ENCODE results near the gene HMGB1.

Gene HMGB1

DNA sequence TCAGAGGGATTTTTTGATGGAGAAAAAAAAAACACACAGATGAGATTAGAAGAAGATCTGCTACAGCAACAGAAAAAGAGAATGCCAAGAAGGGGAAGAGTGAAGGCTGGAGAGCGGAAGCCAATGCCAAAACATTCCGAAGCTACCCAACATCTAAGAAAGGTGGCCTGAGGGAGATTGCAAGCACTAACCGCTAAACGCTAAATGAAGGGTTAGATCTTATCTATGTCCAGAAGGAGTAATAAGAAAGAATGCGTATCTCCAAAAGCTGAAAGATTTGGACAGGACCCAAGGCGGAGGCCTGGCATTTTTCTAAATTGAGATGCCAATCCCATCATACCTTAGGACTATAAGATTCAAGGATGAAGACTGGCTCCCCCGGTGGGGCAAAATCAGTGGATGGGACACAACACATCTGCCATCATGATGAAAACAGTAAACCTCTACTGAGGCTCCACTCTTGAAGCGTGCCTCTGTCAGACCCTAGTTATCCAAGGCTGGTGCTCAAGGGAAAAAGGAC is 15.6 kb upstream of the HMGB1 start:
- TF ChIP-seq CTCF (IDR thresholded peaks at IDR 0.05; ENCODE audit: insufficient read depth, low read depth, low read length, missing control alignments), result no peak
- no peak for DNase-seq (ENCODE audit: low read depth)
- H3K4me3 ChIP-seq (ENCODE audit: low read length), result no peak overlapping the region

GRCh38 chr13:30480292-30480950 is 14.7 kb upstream of the HMGB1 start:
- no peak for DNase-seq (ENCODE audit: low read depth)
- no peak for TF ChIP-seq CTCF (IDR thresholded peaks at IDR 0.05; ENCODE audit: insufficient read depth, low read depth, low read length, missing control alignments)
- H3K4me3 ChIP-seq (ENCODE audit: low read length), result no peak overlapping the region

- no peak overlapping the region for H3K4me3 ChIP-seq (ENCODE audit: low read length)
- DNase-seq (ENCODE audit: low read depth), result no peak
- no peak for TF ChIP-seq CTCF (IDR thresholded peaks at IDR 0.05; ENCODE audit: insufficient read depth, low read depth, low read length, missing control alignments)
These were observed 14.1 kb upstream of the HMGB1 start for GRCh38 chr13:30479883-30480219.

- no peak overlapping the region for H3K4me3 ChIP-seq (ENCODE audit: low read length)
- TF ChIP-seq CTCF (IDR thresholded peaks at IDR 0.05; ENCODE audit: insufficient read depth, low read depth, low read length, missing control alignments), result no peak
- no peak for DNase-seq (ENCODE audit: low read depth)
These were observed 13.6 kb upstream of the HMGB1 start for GRCh38 chr13:30479154-30479882.

DNA sequence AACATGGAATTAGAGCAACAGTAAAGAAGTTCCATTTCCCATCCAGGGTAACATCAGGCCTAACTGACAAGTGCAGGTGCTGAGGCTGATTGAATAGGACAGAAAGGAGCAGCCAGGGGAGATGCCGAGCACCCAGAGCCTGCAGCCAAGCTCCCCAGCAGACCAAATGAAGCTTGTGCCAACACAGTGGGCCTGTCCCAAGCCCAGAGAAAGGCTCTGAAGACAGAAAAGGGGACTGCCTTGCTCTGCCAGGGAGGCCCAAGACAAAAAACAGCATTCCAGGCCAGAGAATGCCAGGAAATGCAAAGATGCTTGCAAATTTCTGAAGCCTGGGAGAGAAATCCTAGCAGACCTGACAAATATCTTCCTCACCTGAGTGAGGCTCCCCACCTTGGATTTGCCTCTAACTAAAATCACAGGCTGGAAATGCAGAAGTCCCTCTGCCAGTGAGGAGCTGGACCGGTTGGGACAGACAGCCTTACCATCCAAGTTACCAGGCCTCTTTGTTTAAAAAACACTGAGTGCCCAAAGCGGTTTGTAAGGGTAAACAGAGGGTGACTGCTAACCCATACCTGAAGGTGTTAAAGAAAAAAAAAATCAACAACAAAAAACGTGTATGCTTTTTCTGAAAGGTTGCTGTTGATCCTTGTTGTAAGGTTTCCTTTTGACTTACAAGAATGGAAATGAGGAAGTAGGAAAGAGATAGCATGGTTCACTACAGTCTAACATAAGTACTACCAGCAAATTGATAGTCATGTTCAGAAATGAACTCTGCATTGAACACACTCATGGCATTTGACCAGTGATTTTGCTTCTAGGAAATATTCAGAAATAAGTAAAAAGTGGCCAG is 11.8 kb upstream of the HMGB1 start:
- TF ChIP-seq CTCF (IDR thresholded peaks at IDR 0.05; ENCODE audit: insufficient read depth, low read depth, low read length, missing control alignments), result no peak
- H3K4me3 ChIP-seq (ENCODE audit: low read length), result no peak overlapping the region
- DNase-seq (ENCODE audit: low read depth), result no peak

DNA sequence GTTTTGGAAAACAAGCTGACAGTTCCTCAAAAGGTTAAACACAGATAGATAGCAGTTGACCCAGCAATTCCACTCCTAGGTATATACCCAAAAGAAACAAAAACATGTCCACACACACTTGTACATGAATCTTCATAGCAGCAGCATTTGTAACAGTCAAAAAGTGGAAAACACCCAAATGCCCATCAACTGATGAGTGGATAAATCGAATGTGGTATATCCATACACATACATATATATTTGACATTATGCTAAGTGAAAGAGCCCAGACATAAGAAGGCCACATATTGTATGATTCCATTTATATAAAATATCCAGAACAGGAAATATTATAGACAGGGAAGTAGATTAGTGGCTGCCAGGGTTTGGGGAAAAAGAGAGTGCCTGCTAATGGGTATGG is 7.9 kb upstream of the HMGB1 start:
- TF ChIP-seq CTCF (IDR thresholded peaks at IDR 0.05; ENCODE audit: insufficient read depth, low read depth, low read length, missing control alignments), result no peak
- H3K4me3 ChIP-seq (ENCODE audit: low read length), result no peak overlapping the region
- DNase-seq (ENCODE audit: low read depth), result no peak

Data from epithelial cell of esophagus (primary cell).